HG03571 (cell line): ENCODE measurements around the gene A3GALT2.
A peak's percentile ranks its signal among the peaks of the same experiment; 100 is the strongest.
"Not testable (repeated sequence)": the region's sequence is repeated elsewhere in the genome, so short reads cannot be mapped to it uniquely, and the experiment has no call there.

Experiments used
- ATAC-seq: cut with Tn5 transposase; IDR thresholded peaks from one replicate; pipeline ENCODE4 v1.9.1; 2021; ENCODE audit not compliant: unreplicated experiment

Gene A3GALT2

DNA sequence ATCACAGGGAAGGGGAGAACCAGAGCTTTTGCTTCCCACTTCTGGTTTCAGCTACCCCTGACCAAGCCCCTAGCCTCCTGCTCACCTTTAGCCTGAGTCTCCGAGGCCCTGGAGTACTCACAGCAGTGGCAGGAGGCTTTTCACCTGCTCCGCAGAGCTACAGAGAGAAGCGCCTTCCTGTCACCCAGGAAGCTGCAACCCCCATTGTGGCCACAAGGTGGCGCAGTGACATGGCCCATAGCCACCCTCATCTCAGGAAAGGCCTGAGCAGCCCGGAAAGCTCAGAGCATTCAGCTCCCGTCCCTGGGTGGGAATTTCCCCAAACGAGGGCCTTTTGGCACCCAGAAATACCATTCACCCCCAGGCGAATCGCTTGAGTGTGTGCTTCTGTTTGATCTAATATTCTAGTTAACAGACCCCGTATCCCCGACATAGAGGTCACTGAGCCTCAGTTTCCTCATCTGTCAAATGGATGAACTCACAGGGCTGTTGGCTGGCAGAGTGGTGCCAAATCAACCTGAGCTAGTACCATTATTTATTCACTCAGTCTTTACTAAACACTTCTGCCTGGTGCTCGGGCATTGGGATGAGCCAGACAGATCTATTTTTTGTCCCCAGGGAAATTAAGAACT lies 25.3 kb downstream of the A3GALT2 start:
- peak; percentile 83 for ATAC-seq

DNA sequence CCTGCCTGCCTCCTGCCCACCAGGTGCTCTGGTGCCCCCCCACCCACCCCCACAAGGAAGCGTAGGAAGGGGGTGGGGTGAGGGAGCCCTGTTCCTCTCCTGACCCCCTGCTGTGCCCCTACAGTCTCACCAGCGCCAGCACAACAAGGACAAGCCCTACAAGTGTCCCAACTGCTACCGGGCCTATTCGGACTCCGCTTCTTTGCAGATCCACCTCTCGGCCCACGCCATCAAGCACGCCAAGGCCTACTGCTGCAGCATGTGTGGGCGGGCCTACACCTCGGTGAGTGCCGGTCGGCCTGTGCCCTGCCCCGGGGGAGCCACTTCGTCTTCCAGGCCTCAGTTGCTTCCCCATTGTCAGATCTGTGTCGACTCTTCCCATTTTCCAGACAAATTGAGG lies 25.9 kb downstream of the A3GALT2 start:
- no peak for ATAC-seq

DNA sequence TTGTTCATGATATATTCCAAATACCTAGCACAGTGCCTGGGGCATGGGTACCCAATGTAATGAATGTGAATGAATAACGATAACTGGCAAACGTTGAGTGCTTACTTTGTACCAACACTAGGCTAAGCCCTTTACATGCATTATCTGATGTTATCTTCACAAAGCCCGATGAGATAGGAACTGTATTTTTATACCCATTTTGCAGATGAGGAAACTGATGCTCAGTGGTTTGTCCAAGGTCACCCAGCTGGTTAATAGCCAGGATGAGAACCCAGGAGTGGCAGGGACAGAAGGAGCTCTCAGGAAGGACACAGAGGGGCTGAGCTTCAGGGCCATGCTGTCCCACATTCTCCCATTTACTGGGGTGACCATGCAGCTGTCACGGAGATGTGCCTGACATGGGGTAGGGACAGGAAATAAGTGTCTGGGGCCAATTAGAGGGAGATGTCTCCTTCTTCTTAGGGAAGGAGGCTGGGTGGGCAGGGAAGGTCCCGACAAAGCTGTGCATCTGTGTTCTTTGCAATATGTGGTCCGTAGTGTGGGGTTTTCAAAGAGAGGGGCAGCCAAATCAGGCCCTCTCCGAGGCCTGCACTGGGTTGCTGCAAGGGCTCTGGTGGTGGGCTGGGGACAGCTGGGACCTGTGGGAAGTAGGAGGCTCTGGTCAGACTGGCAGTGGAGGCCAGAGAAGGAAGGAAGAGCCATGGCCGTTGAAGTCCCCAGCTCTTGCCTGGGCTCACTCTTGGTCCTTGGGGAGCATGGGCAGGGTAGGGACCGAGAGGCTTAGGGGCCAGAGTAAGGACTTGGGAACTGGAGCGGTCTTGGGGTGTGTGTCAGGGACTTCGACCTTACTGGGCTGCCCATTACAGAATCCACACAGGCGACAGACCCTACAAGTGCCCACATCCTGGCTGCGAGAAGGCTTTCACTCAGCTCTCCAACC lies 26.6 kb downstream of the A3GALT2 start:
- ATAC-seq = no peak

DNA sequence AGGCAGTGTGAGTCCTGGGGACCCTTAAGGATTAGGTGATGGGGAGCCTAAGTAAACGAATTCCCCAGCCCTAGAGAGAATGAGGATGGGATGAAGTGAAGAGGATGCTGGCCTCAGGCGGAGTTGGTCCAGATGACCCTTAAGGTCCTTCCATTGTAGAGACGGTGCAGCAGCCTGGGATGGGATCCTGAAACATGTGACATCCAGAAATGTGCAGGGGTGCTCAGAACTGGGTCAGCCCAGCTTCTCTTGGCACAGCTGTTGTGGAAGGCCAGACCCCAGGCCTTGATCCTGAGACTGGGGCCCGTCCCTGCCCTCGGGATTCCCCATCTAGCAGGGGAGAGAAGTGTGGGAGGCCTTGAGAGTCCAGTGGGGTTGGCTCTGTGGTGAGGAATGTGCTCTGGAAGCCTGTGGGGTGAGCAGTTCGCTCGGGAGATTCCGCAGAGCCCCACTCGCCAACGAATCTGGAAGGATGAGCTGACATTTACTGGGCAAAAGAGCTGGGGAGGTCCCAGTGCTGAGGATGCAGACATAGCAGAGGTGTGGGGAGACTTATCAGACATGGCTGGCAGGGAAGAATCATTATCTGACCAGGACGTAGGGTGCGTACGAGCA lies 28.1 kb downstream of the A3GALT2 start:
- no peak for ATAC-seq

DNA sequence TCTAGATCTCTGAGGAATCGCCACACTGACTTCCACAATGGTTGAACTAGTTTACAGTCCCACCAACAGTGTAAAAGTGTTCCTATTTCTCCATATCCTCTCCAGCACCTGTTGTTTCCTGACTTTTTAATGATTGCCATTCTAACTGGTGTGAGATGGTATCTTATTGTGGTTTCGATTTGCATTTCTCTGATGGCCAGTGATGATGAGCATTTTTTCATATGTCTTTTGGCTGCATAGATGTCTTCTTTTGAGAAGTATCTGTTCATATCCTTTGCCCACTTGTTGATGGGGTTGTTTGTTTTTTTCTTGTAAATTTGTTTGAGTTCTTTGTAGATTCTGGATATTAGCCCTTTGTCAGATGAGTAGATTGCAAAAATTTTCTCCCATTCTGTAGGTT lies 30.3 kb downstream of the A3GALT2 start:
- not testable (repeated sequence) for ATAC-seq

DNA sequence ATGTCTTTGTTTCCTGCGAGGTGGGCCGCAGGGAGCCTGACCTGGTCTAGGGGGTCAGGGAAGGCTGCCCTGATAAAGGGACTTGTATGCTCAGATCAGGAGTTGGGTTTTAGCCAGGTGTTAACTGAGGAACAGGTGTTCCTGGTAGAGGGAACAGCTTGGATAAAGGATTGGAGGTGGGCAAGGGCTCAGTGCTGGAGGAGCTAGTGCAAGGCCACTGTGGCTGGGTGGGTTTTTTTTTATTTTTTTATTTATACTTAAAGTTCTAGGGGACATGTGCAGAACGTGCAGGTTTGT lies 31.1 kb downstream of the A3GALT2 start:
- ATAC-seq = no peak

DNA sequence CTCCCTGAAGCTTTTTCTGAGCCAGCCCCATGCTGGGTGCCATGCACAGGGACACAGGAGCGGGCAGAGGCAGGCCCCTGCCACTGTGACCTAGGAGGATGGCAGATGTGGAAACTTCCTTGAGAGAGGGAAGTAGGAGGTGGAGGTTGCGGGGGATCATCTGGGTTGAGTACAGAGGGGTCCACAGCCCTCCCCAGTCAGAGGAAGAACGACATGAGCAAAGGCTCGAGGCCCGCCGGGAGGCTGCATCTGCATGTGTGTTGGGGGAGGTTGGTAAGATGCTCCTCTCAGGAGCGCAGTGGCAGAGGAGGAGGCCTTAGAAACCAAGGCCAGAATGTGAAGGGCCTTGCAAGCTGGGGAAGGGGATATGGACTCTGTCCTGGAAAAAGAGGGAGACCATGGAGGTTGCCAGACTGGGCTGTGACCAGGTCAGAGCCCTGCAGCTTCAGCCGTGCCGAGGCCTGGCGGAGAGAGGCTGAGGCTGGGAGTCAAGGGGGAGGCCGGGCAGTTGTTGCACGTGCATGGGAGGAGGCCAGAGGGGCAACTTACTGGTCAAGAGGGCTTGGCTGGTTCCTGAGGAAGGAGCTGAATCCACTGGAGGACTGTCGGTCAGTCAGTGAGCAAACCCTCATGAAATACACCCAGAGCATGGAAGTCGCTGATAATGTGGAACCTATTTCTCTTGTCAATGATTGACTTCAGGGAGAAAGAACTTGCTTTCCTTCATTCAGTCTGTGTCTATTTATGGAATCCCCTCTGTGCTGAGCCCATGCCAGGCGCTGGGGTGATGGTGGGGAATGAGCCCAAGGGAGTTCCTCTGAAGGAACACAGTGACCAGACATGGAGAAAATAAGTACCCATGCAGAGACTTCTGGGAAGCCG lies 31.7 kb downstream of the A3GALT2 start:
- no peak for ATAC-seq

DNA sequence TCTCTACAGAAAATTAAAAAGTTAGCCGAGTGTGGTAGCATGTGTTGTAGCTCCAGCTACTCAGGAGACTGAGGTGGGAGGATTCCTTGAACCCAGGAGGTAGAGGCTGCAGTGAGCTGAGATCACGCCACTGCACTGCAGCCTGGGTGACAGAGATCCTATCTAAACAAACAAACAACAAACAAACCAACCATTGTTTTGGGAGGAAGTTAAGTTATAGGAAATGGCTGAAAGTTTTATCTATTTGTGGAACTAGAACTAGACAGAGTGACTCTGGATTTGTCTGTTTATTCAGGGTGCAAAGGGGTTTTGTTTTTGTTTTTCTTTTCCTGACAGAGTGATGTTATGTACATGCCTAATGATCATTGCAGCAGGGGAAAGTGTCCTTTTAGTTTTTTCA lies 33.6 kb downstream of the A3GALT2 start:
- no peak for ATAC-seq

DNA sequence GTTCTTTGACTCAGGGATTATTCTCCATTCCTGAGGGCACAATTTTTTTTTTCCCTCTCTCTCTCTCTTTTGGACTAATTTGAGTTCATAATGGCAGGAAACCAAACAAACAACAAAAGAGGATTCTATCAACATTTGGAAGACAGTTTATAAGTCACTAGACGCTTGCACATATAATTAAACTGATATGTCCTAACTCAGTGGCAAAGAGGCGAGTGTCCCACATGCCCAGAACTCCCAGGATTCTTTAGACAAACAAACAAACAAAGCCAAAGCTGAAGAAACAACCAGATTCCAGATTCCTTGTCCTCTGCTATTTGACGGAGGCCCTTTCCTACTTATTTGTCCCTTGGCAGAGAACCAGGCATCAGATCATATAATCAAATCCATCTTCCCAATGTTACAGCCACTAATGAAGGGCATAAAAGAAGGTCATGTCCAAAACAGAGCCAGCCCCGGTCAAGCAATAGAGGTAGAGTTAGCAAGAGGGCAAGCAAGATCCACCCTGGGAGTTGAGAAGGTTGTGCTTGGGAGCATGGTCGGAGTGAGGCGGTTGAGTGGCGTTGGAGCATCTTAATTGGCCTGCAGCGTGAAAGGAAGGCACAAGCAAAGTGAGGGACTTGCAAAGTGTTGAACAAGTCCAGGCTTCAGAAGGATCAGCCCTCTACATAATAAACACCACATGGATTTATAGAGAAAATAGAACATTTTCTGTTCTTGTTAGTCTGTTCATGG lies 34.3 kb downstream of the A3GALT2 start:
- no peak for ATAC-seq

DNA sequence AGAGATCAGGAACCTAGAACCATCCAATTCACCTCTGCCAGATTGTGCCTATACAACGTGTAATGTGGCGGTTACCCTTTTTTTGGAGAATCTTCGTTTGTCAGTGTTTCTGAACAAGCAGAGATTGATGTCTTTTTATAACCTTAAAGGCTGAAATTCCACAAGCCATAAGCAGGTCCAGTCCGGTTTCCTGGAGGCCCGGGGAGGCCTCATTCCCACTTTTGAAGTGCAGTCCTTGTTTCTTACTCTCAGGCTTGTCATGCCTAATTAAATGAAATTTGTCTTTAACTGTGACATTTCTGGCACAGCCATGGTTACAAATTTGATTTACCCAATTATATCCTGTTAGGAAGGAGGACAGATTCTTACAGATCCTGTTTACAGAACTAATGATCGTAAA lies 36.8 kb downstream of the A3GALT2 start:
- ATAC-seq = no peak

DNA sequence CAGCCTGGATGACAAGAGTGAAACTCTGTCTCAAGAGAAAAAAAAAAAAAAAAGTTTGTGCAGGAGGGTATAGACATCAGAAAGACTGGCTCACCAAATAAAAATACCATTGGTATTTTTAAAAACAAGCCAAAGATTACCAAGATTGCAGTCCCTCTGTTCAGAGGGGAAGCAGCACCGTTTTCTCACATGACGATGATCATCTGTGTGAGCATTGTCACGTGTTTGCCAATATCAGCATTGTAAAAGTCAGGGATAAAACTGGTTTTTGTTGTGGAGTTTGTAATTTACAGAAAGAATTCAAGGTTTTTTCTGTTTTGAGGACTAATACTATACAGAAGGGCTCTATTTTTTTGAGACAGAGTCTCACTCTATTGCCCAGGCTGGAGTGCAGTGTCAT lies 38.1 kb downstream of the A3GALT2 start:
- ATAC-seq = no peak

DNA sequence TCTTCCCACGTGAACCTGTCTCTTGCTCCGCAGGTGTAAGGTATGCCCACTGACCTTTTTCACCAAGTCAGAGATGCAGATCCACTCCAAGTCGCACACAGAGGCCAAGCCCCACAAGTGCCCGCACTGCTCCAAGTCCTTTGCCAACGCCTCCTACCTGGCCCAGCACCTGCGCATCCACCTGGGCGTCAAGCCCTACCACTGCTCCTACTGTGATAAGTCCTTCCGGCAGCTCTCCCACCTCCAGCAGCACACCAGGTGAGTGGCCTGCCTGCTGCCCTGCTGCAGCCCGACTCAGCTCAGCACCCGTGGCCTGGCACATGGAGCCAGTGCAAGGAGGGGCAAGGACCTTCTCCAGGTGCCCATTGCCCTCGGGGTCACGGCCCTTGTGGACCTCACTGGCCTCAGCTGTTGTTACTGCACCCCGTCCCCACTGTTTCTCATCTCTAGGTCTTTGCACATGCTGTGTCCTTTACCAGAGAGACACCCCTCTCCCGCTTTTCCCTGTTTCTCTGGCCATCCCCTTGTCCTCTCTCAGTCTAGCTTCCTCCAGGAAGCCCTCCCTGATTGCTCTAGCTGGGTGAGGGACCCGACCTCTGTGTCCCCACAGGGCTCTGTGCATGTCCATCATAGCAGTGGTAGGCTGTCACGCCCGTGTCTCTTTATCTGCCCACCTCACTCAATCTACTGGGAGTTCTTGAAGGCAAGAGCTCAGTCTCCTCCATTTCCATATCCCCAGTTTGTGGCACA lies 39.2 kb downstream of the A3GALT2 start:
- ATAC-seq = no peak

DNA sequence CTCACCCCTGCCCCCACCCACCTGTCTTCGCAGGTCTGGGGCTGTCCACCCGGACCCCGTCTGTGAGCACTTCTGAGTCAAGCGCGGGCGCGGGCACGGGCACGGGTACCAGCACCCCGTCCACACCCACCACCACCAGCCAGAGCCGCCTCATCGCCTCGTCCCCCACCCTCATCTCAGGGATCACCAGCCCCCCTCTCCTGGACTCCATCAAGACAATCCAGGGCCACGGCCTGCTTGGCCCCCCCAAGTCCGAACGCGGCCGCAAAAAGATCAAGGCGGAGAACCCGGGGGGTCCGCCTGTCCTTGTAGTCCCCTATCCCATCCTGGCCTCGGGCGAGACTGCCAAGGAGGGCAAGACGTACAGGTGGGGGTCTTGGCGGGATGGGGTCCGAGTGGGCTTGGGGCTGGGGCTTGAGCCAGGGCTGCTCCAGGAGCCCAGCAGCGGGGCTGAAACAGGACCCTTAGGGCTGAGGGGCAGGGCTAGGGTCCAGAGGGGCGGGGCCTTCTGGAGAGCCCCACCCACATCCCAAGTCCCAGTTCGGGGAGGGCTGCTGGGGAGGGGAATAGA lies 40.7 kb downstream of the A3GALT2 start:
- no peak for ATAC-seq

DNA sequence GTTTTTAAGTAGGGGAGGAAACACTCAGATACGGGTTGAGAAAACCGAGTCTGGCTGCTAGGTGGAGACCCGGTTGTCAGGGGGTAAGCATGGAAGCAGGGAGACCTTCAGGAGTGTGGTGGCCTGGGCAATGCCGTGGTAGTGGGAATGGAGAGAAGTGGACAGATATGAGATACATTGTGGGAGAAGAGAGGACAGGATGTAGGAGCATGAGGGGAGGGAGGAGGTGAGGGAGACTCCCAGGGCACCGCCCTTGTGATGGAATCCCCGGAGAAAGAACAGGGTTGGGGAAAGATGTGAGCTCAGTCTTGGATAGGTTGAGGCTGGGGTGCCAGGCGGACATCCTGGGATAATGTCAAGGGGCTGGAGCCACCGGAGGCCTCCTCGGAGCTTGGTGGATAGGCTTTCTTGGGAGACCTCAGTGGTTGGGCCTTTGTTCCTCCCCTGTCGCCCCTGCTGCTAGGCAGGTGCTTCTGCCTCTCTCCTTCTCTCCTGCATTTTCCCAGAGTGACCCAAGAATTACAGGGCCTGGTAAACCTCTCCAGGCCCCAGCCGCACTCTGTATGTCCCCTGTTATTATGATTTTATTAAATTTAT lies 43.3 kb downstream of the A3GALT2 start:
- no peak for ATAC-seq

DNA sequence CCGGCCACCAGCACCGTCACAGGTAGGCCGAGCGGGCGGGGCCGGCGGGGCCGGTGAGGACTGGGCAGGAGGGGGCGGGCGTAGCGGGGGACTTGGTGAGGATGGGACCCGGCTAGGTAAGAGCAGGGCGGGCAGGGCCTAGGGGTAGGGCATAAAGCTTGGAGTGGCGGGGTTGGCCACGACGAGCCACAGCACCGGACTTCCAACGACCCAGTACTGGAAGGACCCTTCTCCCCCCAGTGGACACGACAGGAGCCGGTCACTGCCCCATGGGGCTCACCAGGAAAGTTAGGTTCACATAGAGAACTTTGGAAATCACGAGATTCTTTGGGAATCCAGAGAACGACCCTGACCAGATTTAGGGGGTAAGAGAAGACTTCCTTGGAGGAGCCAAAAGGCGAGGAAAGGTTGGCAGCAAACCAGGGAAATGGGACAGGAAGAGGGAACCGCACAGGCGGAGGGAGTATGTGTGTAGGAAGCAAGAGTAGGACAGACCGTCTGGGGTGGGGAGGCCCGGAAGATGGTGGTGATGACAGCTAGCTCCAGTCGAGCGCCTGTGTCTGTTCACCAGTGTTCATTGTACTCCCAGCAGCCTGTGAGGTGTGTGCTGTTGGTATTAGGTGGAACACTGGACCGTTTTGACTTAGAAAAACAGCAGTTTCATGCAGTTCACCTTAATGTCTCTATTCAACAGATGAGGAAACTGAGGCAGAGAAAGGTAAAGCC lies 44.2 kb downstream of the A3GALT2 start:
- ATAC-seq = no peak

DNA sequence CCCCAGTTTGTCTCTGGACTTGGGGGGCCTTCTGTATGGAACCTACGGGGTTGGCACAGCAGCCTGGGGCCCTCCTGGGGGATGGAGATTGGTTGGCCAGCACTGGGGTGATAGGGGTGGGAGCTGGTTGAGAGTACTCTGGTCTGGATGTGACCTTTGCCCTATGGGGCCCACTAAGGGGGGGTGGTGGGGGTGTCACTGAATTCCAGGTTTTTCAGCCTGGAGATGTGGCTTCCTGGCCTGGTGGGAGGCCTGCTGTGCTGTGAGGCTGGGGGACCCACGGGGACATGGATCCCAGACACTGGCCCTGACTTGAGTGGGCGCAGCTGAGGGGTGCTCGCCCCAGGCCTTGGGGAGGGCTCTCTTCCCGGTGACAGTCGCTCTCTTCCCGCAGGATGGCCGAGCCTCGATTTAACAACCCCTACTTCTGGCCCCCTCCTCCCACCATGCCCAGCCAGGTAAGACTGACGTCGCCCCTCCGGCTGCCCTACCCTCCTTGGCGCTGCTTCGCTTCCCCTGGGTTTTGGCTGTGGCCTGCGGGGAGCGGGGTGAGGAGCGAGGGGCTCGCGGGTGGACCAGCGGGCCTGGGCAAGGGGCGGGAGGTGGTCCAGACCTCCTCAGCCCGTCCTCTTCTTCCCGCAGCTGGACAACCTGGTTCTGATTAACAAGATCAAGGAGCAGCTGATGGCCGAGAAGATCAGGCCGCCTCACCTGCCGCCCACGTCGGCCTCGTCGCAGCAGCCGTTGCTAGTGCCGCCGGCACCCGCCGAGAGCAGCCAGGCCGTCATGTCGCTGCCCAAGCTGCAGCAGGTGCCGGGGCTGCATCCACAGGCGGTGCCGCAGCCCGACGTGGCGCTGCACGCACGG lies 45.0 kb downstream of the A3GALT2 start:
- ATAC-seq = no peak

DNA sequence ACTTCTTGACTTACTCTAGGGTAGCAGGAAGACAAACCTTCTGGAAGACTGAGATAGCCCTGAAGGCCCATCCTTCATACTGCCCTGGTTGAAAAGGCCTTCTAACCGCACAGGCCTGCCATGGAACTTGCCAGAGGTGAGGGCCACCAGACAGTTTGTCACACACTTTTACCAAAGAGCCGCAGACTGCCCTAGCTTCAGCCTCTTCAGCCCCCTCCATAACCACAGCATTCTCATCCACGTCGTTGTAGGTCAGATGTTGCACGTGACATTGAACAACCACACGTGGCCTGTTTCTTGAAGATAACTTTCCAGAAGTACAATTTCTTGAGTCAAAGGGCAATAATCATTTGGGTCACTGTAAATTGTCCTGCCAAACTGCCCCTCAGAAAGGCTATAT lies 45.7 kb downstream of the A3GALT2 start:
- ATAC-seq = no peak

DNA sequence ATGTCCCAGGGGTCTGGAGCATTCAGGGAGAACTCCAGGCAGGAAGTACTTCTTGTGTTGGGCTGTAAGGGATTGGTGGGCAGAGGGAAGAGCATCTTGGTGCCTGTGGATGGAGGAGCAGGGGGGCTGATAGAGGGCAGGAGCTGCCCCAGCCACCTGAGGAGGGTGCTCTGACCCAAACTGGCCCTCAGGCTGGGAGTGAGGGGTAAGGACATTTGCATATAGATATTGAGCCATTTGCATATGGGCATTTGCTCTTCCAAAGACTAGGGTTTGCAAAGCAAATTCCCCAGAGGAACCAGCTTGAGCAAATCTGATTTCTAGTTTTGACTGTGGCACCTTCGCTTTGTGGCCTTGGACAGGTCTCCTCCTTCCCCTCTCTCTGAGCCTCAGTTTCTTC lies 46.5 kb downstream of the A3GALT2 start:
- ATAC-seq = no peak
